ENCODE data around the gene ARL16. TPM values are rescaled to one million over a fixed set of nuclear protein-coding genes. Genes with fewer than 3 reads are reported as not detected.

ARL16 gene
- total and polyA plus RNA-seq, 11 donors: 10.2 to 23.6 (median 15.9) TPM

GRCh38 chr17:81708739-81709185, 25.2 kb upstream of the ARL16 start:
- DNase-seq (no peak), ATAC-seq (no peak)
- no peak overlapping the region for H3K4me3 ChIP-seq

GRCh38 chr17:81707725-81708646, 24.4 kb upstream of the ARL16 start:
- ATAC-seq (no peak), DNase-seq (no peak)
- WGBS, 4 donors: 80 to 89% (median 88%) methylated on average over 13 to 25 of the region's 25 CpGs
- intact Hi-C loops (cut with DNase I): no loop called here
- no peak overlapping the region for H3K27ac ChIP-seq
- no peaks in the 10 kb centered on the region for H3K9me3 ChIP-seq
- TF ChIP-seq POLR2A (IDR thresholded peaks at IDR 0.05) (no peak), CTCF (IDR thresholded peaks at IDR 0.05) (no peak)
- no peaks in the 10 kb centered on the region for H3K27me3 ChIP-seq
- peaks cover 6 to 40% (median 30%) of the 10 kb centered on the region in 12 donors for H3K4me1 ChIP-seq
- H3K4me3 ChIP-seq: no peak overlapping the region
- H3K36me3 ChIP-seq: peaks cover 0 to 43% (median 36%) of the 10 kb centered on the region in 9 donors

More at GRCh38 chr17:81708739-81709185, 25.2 kb upstream of the ARL16 start:
- H3K9me3 ChIP-seq: no peaks in the 10 kb centered on the region
- H3K36me3 ChIP-seq: peaks cover 0 to 43% (median 36%) of the 10 kb centered on the region in 9 donors
- TF ChIP-seq CTCF (IDR thresholded peaks at IDR 0.05) (no peak), POLR2A (IDR thresholded peaks at IDR 0.05) (no peak)
- H3K4me1 ChIP-seq: peaks cover 6 to 45% (median 37%) of the 10 kb centered on the region in 12 donors
- no peak overlapping the region for H3K27ac ChIP-seq
- H3K27me3 ChIP-seq: no peaks in the 10 kb centered on the region
- 80 to 84% (median 82%) methylated on average over 14 to 17 of the region's 17 CpGs for WGBS, 4 donors
- intact Hi-C loops (cut with DNase I): no loop called here

- intact Hi-C loops (cut with DNase I): no loop called here
- Histone ChIP-seq H3K36me3 (peaks cover 0 to 44% (median 36%) of the 10 kb centered on the region in 9 donors), H3K4me1 (peaks cover 6 to 39% (median 30%) of the 10 kb centered on the region in 12 donors), H3K4me3 (no peak overlapping the region), H3K9me3 (no peaks in the 10 kb centered on the region), H3K27me3 (no peaks in the 10 kb centered on the region), H3K27ac (no peak overlapping the region)
- no peak for DNase-seq
- ATAC-seq: no peak
- no peak for TF ChIP-seq CTCF (IDR thresholded peaks at IDR 0.05)
- TF ChIP-seq POLR2A (IDR thresholded peaks at IDR 0.05): no peak
- 89 to 93% (median 92%) methylated on average over 26 to 54 of the region's 54 CpGs for WGBS, 4 donors
These were observed 23.4 kb upstream of the ARL16 start for GRCh38 chr17:81706757-81707624.

All from heart left ventricle (tissue), 16 donors.